A549 (cell line): ENCODE measurements around the gene NTM.

ENCODE experiments used
- CBX2 ChIP-seq: fragments of 200-600 bp; sonication (generic); IDR thresholded peaks from 2 replicates; pipeline ENCODE4 v1.6.1; 2016; ENCODE audit warnings: low read depth, mild to moderate bottlenecking, borderline replicate concordance
- RFX5 ChIP-seq: fragments of 450-650 bp; IDR thresholded peaks from 2 replicates; pipeline ENCODE4 v1.7.1; 2014; ENCODE audit warnings: antibody characterized with exemption, mild to moderate bottlenecking, moderate library complexity

DNA sequence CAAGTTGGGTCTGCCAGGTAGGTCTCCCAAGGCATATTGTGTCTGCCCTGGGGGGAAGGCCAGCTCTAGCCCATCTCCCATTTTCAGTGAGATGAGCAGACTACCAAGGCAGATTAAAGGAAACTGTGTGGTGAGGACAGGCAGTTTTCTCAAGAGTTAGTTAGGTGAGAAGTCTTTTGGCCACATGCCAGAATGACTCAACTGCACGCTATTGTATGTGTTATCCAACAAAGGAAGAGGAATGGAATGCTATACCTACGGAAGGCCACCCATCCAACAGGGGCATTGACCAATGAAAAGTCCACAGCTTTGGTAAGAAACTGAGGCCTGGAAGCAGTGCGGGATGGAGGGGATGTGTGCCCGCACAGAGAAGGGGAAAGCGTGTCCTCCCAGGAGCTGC, 941.7 kb downstream of the NTM start:
- TF ChIP-seq CBX2 = no peak
- no peak for TF ChIP-seq RFX5
